H1 (cell line): ENCODE measurements around the gene CEP104.
"Not testable (repeated sequence)": the region's sequence is repeated elsewhere in the genome, so short reads cannot be mapped to it uniquely, and the experiment has no call there.

Experiments
- CEBPB ChIP-seq: IDR thresholded peaks from 2 replicates; pipeline ENCODE4 v1.6.1; 2012; ENCODE audit warnings: low read depth, low read length
- CHD2 ChIP-seq: IDR thresholded peaks from 2 replicates; pipeline ENCODE4 v1.6.1; 2012; ENCODE audit warnings: low read length, improper control_type of control experiment
- EZH2 ChIP-seq: fragments of 200-600 bp; sonication (generic); IDR thresholded peaks from 2 replicates; pipeline ENCODE4 v1.7.1; 2012; ENCODE audit warnings: low read depth, mild to moderate bottlenecking, moderate library complexity, low read length, inconsistent platforms; ENCODE audit not compliant: severe bottlenecking
- GTF2F1 ChIP-seq: IDR thresholded peaks from 2 replicates; pipeline ENCODE4 v1.6.1; 2012; ENCODE audit warnings: low read depth, low read length, improper control_type of control experiment, borderline replicate concordance
- JUN ChIP-seq: IDR thresholded peaks from 2 replicates; pipeline ENCODE4 v1.6.1; 2011; ENCODE audit warnings: low read depth, mild to moderate bottlenecking, improper control_type of control experiment, low read length
- JUND ChIP-seq: IDR thresholded peaks from 2 replicates; pipeline ENCODE4 v1.6.1; 2011; ENCODE audit warnings: mild to moderate bottlenecking, improper control_type of control experiment, low read length
- PHF8 ChIP-seq: fragments of 200-600 bp; sonication (generic); conservative IDR thresholded peaks from 2 replicates; pipeline ENCODE4 v1.7.1; 2012; ENCODE audit warnings: low read depth, mild to moderate bottlenecking, inconsistent platforms, low read length, moderate library complexity
- POLR2A ChIP-seq, 2 experiments: IDR thresholded peaks; 1 replicate in 1 of 2; 2 replicates in 1 of 2; pipeline ENCODE4 v1.6.1; 2011; ENCODE audit warnings: low read depth in 2 of 2, low read length in 2 of 2, mild to moderate bottlenecking in 2 of 2; ENCODE audit errors: control extremely low read depth in 1 of 2
- RAD21 ChIP-seq, 2 experiments: IDR thresholded peaks in 1 of 2; conservative IDR thresholded peaks in 1 of 2; 2 replicates each; pipeline ENCODE4 v1.6.1; 2011; ENCODE audit warnings: low read depth in 2 of 2, low read length in 2 of 2, improper control_type of control experiment in 1 of 2, inconsistent platforms in 1 of 2, mild to moderate bottlenecking in 1 of 2, moderate library complexity in 1 of 2
- SIN3A ChIP-seq, 2 experiments: IDR thresholded peaks in 1 of 2; conservative IDR thresholded peaks in 1 of 2; 2 replicates each; pipeline ENCODE4 v1.6.1; 2011 to 2012; ENCODE audit warnings: low read length in 2 of 2, improper control_type of control experiment in 1 of 2, low read depth in 1 of 2, mild to moderate bottlenecking in 1 of 2
- SRF ChIP-seq: IDR thresholded peaks from 2 replicates; pipeline ENCODE4 v1.6.1; 2011; ENCODE audit warnings: mild to moderate bottlenecking, low read depth, low read length, moderate library complexity
- TAF1 ChIP-seq: IDR thresholded peaks from 2 replicates; pipeline ENCODE4 v1.6.1; 2011; ENCODE audit warnings: mild to moderate bottlenecking, low read depth, low read length
- TEAD4 ChIP-seq: IDR thresholded peaks from 2 replicates; pipeline ENCODE4 v1.6.1; 2012; ENCODE audit warnings: low read depth, low read length, inconsistent platforms, mixed read lengths
- TF ChIP-seq, protein P1 (sequence below), 3 experiments: IDR thresholded peaks; 1 replicate in 2 of 3; 2 replicates in 1 of 3; pipeline versions ENCODE4 v1.5.1 to v1.6.1; 2011; ENCODE audit warnings: low read length in 3 of 3, mild to moderate bottlenecking in 3 of 3, inconsistent platforms in 2 of 3, low read depth in 1 of 3, moderate library complexity in 1 of 3; ENCODE audit not compliant: insufficient read depth in 1 of 3; ENCODE audit errors: control extremely low read depth in 1 of 3

DNA sequence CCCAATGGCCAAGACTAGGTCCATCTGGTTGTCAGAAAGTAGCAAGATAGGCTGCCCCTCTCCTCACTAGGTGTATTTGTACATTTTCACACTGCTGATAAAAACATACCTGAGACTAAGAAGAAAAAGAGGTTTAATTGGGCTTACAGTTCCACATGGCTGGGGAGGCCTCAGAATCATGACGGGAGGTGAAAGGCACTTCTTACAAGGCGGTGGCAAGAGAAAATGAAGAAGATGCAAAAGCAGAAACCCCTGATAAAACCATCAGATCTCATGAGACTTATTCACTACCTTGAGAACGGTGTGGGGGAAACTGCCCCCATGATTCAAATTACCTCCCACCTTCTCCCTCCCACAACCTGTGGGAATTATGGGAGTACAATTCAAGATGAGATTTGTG is 56.2 kb downstream of the CEP104 start:
- TF ChIP-seq TEAD4; PHF8; SIN3A (conservative IDR thresholded peaks at IDR 0.05 in 1 of 2, IDR thresholded peaks at IDR 0.05 in 1 of 2; ENCODE audit: low read depth in 1 of 2, low read length in 2 of 2); JUN; JUND; TAF1; GTF2F1; CEBPB; SRF; POLR2A (IDR thresholded peaks at IDR 0.05; ENCODE audit: control extremely low read depth in 1 of 2, low read depth in 2 of 2, low read length in 2 of 2); RAD21 (IDR thresholded peaks at IDR 0.05 in 1 of 2, conservative IDR thresholded peaks at IDR 0.05 in 1 of 2; ENCODE audit: low read depth in 2 of 2, low read length in 2 of 2); CHD2; EZH2: not testable (repeated sequence)
- TF ChIP-seq, protein P1, sequence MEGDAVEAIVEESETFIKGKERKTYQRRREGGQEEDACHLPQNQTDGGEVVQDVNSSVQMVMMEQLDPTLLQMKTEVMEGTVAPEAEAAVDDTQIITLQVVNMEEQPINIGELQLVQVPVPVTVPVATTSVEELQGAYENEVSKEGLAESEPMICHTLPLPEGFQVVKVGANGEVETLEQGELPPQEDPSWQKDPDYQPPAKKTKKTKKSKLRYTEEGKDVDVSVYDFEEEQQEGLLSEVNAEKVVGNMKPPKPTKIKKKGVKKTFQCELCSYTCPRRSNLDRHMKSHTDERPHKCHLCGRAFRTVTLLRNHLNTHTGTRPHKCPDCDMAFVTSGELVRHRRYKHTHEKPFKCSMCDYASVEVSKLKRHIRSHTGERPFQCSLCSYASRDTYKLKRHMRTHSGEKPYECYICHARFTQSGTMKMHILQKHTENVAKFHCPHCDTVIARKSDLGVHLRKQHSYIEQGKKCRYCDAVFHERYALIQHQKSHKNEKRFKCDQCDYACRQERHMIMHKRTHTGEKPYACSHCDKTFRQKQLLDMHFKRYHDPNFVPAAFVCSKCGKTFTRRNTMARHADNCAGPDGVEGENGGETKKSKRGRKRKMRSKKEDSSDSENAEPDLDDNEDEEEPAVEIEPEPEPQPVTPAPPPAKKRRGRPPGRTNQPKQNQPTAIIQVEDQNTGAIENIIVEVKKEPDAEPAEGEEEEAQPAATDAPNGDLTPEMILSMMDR (IDR thresholded peaks at IDR 0.05; ENCODE audit: control extremely low read depth in 1 of 3, insufficient read depth in 1 of 3, low read depth in 1 of 3, low read length in 3 of 3), result not testable (repeated sequence)
